ENCODE measurements around the gene SLC49A4. TPM values are rescaled to one million over a fixed set of nuclear protein-coding genes. Genes with fewer than 3 reads are reported as not detected.
"Not testable (repeated sequence)": the region's sequence is repeated elsewhere in the genome, so short reads cannot be mapped to it uniquely, and the experiment has no call there.

The SLC49A4 gene
- total RNA-seq, 1 experiment from 2014 or later = 10.2 TPM

DNA sequence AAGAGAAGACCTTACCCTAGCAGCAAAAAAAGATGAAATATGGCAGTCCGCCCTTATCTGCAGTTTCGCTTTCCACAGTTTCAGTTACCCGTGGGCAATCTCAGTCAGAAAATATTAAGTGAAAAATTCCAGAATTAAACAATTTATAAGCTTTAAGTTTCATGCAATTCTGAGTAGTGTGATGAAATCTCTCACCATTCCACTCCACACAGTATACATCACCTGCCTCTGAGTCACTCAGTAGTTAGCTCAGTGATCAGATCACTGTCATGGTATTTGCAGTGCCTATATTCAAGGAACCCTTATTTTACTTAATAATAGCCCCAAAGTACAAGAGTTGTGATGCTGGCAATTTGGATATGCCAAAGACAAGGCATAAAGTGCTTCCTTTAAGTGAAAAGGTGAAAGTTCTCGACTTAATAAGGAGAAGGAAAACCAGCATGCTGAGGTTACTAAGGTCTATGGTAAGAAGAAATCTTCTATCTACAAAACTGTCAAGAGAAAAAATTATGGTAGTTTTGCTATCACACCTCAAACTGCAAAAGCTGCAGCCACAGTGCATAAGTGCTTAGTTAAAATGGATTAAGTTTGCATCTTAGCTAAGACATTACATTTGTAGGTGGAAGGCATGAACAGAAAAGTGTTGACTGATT lies 49.4 kb upstream of the SLC49A4 start (continued):
- TF ChIP-seq ZNF396 (CRISPR knock-in tag; IDR thresholded peaks at IDR 0.05; ENCODE audit: borderline replicate concordance) = no peak
- TF ChIP-seq, protein P1, sequence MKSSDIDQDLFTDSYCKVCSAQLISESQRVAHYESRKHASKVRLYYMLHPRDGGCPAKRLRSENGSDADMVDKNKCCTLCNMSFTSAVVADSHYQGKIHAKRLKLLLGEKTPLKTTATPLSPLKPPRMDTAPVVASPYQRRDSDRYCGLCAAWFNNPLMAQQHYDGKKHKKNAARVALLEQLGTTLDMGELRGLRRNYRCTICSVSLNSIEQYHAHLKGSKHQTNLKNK (CRISPR knock-in tag; IDR thresholded peaks at IDR 0.05) = no peak

DNA sequence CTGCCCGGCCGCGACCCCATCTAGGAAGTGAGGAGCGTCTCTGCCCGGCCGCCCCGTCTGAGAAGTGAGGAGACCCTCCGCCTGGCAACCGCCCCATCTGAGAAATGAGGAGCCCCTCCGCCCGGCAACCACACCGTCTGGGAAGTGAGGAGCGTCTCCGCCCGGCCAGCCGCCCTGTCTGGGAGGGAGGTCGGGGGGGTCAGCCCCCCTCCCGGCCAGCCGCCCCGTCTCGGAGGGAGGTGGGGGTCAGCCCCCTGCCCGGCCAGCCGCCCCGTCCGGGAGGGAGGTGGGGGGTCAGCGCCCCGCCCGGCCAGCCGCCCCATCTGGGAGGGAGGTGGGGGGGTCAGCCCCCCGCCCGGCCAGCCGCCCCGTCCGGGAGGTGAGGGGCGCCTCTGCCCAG lies 47.6 kb upstream of the SLC49A4 start:
- H3K36me3 Mint-ChIP-seq = peaks cover 43% of the 10 kb centered on the region
- peaks cover 25% of the 10 kb centered on the region for H3K9me3 Mint-ChIP-seq
- H3K4me3 Mint-ChIP-seq; H3K4me1 Mint-ChIP-seq; CTCF ChIA-PET; DNase-seq (ENCODE audit: low spot score); H3K27ac Mint-ChIP-seq; ATAC-seq; H3K27me3 Mint-ChIP-seq (ENCODE audit: low read depth); POLR2A ChIA-PET: not testable (repeated sequence)

DNA sequence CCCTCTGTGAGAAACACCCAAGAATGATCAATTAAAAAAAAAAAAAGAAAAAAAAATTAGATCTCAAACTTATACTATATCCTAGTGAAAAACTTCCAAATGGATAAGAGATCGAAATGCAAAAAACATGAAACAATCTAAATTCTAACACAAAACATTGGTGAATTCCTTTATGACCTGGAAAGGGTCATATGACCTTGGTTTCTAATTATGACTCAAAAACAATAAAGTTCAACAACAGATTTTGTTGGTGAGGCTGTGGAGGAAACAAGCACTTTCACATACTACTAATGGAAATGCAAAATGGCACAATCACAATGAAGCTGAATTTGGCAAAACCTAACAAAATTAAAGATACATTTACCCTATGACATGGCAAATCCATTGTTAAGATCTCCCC lies 46.5 kb upstream of the SLC49A4 start:
- TF ChIP-seq ZNF121 (CRISPR knock-in tag; IDR thresholded peaks at IDR 0.05) = no peak
- no peak overlapping the region for H3K27ac Mint-ChIP-seq
- peaks cover 34% of the 10 kb centered on the region for H3K36me3 Mint-ChIP-seq
- H3K4me3 Mint-ChIP-seq = no peak overlapping the region
- no peaks in the 10 kb centered on the region for H3K4me1 Mint-ChIP-seq
- no peak for ATAC-seq
- no peaks in the 10 kb centered on the region for H3K27me3 Mint-ChIP-seq (ENCODE audit: low read depth)
- no peak for DNase-seq (ENCODE audit: low spot score)
- H3K9me3 Mint-ChIP-seq = peaks cover 23% of the 10 kb centered on the region
- CTCF ChIA-PET = no interaction called here
- POLR2A ChIA-PET = no interaction called here

DNA sequence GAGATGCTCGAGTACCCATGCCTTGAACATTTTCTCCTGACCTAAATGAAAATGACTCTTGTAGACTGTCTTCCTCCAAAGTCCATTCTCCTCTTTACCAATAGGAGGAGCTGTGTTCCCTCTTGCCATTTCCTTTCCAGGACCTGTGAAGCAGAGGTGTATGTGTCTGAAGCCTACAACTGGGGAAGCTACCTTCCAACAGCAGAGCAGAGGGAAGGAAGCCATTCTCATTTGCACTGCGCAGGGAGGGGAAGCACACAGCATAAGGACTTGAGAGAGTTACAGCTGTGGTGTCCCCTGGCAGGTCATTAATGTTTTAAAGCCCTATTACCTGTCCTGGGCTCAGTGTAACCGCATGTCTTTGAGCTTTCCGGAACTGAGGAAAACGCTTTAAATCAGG lies 39.9 kb upstream of the SLC49A4 start:
- ChIA-PET CTCF (interaction anchor here (0.5 to 1.7 kb wide), 41 partner anchors 9 to 1207 kb away, joined by 3 to 15 read pairs (median 4); partner anchors contain the start of genes HSPBAP1, PDIA5 and SEMA5B), POLR2A (interaction anchor here (0.8 kb wide), 1 partner anchor 260 kb away, joined by 5 read pairs; no protein-coding TSS in a partner anchor)
- no peak for TF ChIP-seq ELF4 (CRISPR knock-in tag; IDR thresholded peaks at IDR 0.05; ENCODE audit: low read depth)
- TF ChIP-seq TEAD1 (CRISPR knock-in tag; IDR thresholded peaks at IDR 0.05) = no peak
- no peak for TF ChIP-seq ZNF671 (CRISPR knock-in tag; IDR thresholded peaks at IDR 0.05)
- TF ChIP-seq, protein P2, sequence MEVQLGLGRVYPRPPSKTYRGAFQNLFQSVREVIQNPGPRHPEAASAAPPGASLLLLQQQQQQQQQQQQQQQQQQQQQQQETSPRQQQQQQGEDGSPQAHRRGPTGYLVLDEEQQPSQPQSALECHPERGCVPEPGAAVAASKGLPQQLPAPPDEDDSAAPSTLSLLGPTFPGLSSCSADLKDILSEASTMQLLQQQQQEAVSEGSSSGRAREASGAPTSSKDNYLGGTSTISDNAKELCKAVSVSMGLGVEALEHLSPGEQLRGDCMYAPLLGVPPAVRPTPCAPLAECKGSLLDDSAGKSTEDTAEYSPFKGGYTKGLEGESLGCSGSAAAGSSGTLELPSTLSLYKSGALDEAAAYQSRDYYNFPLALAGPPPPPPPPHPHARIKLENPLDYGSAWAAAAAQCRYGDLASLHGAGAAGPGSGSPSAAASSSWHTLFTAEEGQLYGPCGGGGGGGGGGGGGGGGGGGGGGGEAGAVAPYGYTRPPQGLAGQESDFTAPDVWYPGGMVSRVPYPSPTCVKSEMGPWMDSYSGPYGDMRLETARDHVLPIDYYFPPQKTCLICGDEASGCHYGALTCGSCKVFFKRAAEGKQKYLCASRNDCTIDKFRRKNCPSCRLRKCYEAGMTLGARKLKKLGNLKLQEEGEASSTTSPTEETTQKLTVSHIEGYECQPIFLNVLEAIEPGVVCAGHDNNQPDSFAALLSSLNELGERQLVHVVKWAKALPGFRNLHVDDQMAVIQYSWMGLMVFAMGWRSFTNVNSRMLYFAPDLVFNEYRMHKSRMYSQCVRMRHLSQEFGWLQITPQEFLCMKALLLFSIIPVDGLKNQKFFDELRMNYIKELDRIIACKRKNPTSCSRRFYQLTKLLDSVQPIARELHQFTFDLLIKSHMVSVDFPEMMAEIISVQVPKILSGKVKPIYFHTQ (CRISPR knock-in tag; IDR thresholded peaks at IDR 0.05) = no peak
- no peak for TF ChIP-seq NR2C2 (CRISPR knock-in tag; IDR thresholded peaks at IDR 0.05)
- TF ChIP-seq, protein P3, sequence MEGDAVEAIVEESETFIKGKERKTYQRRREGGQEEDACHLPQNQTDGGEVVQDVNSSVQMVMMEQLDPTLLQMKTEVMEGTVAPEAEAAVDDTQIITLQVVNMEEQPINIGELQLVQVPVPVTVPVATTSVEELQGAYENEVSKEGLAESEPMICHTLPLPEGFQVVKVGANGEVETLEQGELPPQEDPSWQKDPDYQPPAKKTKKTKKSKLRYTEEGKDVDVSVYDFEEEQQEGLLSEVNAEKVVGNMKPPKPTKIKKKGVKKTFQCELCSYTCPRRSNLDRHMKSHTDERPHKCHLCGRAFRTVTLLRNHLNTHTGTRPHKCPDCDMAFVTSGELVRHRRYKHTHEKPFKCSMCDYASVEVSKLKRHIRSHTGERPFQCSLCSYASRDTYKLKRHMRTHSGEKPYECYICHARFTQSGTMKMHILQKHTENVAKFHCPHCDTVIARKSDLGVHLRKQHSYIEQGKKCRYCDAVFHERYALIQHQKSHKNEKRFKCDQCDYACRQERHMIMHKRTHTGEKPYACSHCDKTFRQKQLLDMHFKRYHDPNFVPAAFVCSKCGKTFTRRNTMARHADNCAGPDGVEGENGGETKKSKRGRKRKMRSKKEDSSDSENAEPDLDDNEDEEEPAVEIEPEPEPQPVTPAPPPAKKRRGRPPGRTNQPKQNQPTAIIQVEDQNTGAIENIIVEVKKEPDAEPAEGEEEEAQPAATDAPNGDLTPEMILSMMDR (IDR thresholded peaks at IDR 0.05) = peak; percentile 67
- no peak for TF ChIP-seq CBFB (CRISPR knock-in tag; IDR thresholded peaks at IDR 0.05; ENCODE audit: low read depth)
- TF ChIP-seq HMGA2 (CRISPR knock-in tag; IDR thresholded peaks at IDR 0.05) = no peak
- ATAC-seq = peak; percentile 100
- H3K27me3 Mint-ChIP-seq (ENCODE audit: low read depth) = no peaks in the 10 kb centered on the region
- peaks cover 9% of the 10 kb centered on the region for H3K36me3 Mint-ChIP-seq
- no peak for DNase-seq (ENCODE audit: low spot score)
- H3K4me3 Mint-ChIP-seq = no peak overlapping the region
- 0 out of 2 replicates have a peak, but pooled peaks cover 2% of the 10 kb centered on the region for H3K4me1 Mint-ChIP-seq
- no peak overlapping the region for H3K27ac Mint-ChIP-seq
- no peaks in the 10 kb centered on the region for H3K9me3 Mint-ChIP-seq

DNA sequence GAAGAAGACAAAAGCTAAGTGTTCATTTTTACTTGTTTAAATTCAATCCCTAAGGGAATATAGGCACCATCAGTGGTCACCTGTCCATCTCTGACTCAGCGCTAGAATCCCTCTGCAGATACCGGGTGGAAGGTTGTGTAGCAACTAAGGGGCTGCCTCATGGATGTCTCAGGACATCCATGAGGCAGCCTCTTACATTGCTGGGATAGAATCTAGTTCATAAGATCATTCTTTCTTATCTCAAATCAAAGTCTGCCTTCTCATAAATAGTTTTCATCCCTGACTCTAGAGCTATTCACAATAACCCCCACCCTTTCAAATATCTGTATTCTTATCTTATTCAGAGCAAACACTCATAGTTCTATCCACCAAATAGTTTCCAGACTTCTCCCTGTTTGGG lies 39.4 kb upstream of the SLC49A4 start:
- no peak for DNase-seq (ENCODE audit: low spot score)
- CTCF ChIA-PET = interaction anchor here (0.5 to 1.7 kb wide), 41 partner anchors 9 to 429 kb away, joined by 3 to 15 read pairs (median 4); partner anchors contain the start of genes HSPBAP1, PDIA5 and SEMA5B
- Mint-ChIP-seq H3K27ac (no peak overlapping the region), H3K36me3 (peaks cover 9% of the 10 kb centered on the region), H3K4me1 (peaks cover 6% of the 10 kb centered on the region), H3K4me3 (no peak overlapping the region), H3K9me3 (no peaks in the 10 kb centered on the region), H3K27me3 (ENCODE audit: low read depth) (no peaks in the 10 kb centered on the region)
- ATAC-seq = no peak
- POLR2A ChIA-PET = interaction anchor here (0.8 kb wide), 1 partner anchor 259 kb away, joined by 5 read pairs; no protein-coding TSS in a partner anchor
- no peak for TF ChIP-seq ZNF396 (CRISPR knock-in tag; IDR thresholded peaks at IDR 0.05; ENCODE audit: borderline replicate concordance)
- TF ChIP-seq, protein P2 (CRISPR knock-in tag; IDR thresholded peaks at IDR 0.05) = no peak
- TF ChIP-seq, protein P4, sequence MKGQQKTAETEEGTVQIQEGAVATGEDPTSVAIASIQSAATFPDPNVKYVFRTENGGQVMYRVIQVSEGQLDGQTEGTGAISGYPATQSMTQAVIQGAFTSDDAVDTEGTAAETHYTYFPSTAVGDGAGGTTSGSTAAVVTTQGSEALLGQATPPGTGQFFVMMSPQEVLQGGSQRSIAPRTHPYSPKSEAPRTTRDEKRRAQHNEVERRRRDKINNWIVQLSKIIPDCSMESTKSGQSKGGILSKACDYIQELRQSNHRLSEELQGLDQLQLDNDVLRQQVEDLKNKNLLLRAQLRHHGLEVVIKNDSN (CRISPR knock-in tag; IDR thresholded peaks at IDR 0.05) = no peak
- TF ChIP-seq, protein P5, sequence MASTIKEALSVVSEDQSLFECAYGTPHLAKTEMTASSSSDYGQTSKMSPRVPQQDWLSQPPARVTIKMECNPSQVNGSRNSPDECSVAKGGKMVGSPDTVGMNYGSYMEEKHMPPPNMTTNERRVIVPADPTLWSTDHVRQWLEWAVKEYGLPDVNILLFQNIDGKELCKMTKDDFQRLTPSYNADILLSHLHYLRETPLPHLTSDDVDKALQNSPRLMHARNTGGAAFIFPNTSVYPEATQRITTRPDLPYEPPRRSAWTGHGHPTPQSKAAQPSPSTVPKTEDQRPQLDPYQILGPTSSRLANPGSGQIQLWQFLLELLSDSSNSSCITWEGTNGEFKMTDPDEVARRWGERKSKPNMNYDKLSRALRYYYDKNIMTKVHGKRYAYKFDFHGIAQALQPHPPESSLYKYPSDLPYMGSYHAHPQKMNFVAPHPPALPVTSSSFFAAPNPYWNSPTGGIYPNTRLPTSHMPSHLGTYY (CRISPR knock-in tag; IDR thresholded peaks at IDR 0.05) = no peak
- no peak for TF ChIP-seq ZNF232 (CRISPR knock-in tag; IDR thresholded peaks at IDR 0.05)
- TF ChIP-seq SMAD4 (CRISPR knock-in tag; IDR thresholded peaks at IDR 0.05) = no peak
- no peak for TF ChIP-seq ZNF423 (CRISPR knock-in tag; IDR thresholded peaks at IDR 0.05)
- no peak for TF ChIP-seq FOXK1 (CRISPR knock-in tag; IDR thresholded peaks at IDR 0.05)
